ENCODE results near the gene KCNIP4.

Gene KCNIP4

GRCh38 chr4:20882500-20882899 is 1066.1 kb downstream of the KCNIP4 start:
- H3K27me3 ChIP-seq (ENCODE audit: insufficient read depth, low read length, poor library complexity, severe bottlenecking): no peaks in the 10 kb centered on the region
- no peaks in the 10 kb centered on the region for H4K20me1 ChIP-seq (ENCODE audit: insufficient read depth, low read length, poor library complexity, severe bottlenecking)
- H3K9me2 ChIP-seq (replicated peaks; ENCODE audit: low read depth, low read length): no peaks in the 10 kb centered on the region
- no peaks in the 10 kb centered on the region for H3K36me3 ChIP-seq (ENCODE audit: insufficient read depth, low read length)
- no peak overlapping the region for H2AFZ ChIP-seq (ENCODE audit: low read length)
- H3K79me2 ChIP-seq (ENCODE audit: insufficient read depth, low read length): no peaks in the 10 kb centered on the region
- no peak overlapping the region for H3K9ac ChIP-seq (ENCODE audit: low read depth, low read length, poor library complexity, severe bottlenecking)
- H3F3A ChIP-seq (ENCODE audit: low read depth): no peaks in the 10 kb centered on the region
- H3K4me2 ChIP-seq (ENCODE audit: low read depth, low read length, poor library complexity, severe bottlenecking): no peak overlapping the region
- H3K4me3 ChIP-seq (ENCODE audit: low read length, poor library complexity, severe bottlenecking): no peak overlapping the region
- no peaks in the 10 kb centered on the region for H3K4me1 ChIP-seq (ENCODE audit: insufficient read depth, low read length, poor library complexity, severe bottlenecking)
- TF ChIP-seq CTCF (conservative IDR thresholded peaks at IDR 0.05; ENCODE audit: low read length) (no peak), EZH2phosphoT487 (IDR thresholded peaks at IDR 0.05; ENCODE audit: borderline replicate concordance) (no peak)
- H3K9me3 ChIP-seq (ENCODE audit: insufficient read depth, low read depth, low read length): no peaks in the 10 kb centered on the region

- Histone ChIP-seq H2AFZ (ENCODE audit: low read length) (no peak overlapping the region), H3K36me3 (ENCODE audit: insufficient read depth, low read length) (no peaks in the 10 kb centered on the region), H3K79me2 (ENCODE audit: insufficient read depth, low read length) (no peaks in the 10 kb centered on the region), H3K9me3 (ENCODE audit: insufficient read depth, low read depth, low read length) (no peaks in the 10 kb centered on the region), H4K20me1 (ENCODE audit: insufficient read depth, low read length, poor library complexity, severe bottlenecking) (no peaks in the 10 kb centered on the region), H3K4me3 (ENCODE audit: low read length, poor library complexity, severe bottlenecking) (no peak overlapping the region), H3K4me1 (ENCODE audit: insufficient read depth, low read length, poor library complexity, severe bottlenecking) (no peaks in the 10 kb centered on the region), H3K4me2 (ENCODE audit: low read depth, low read length, poor library complexity, severe bottlenecking) (no peak overlapping the region), H3K9ac (ENCODE audit: low read depth, low read length, poor library complexity, severe bottlenecking) (no peak overlapping the region), H3K9me2 (replicated peaks; ENCODE audit: low read depth, low read length) (no peaks in the 10 kb centered on the region), H3K27me3 (ENCODE audit: insufficient read depth, low read length, poor library complexity, severe bottlenecking) (no peaks in the 10 kb centered on the region), H3F3A (ENCODE audit: low read depth) (no peaks in the 10 kb centered on the region)
- TF ChIP-seq CTCF (conservative IDR thresholded peaks at IDR 0.05; ENCODE audit: low read length): no peak
- no peak for TF ChIP-seq EZH2phosphoT487 (IDR thresholded peaks at IDR 0.05; ENCODE audit: borderline replicate concordance)
These were observed 1066.9 kb downstream of the KCNIP4 start for GRCh38 chr4:20881658-20882057.

- Histone ChIP-seq H2AFZ (ENCODE audit: low read length) (no peak overlapping the region), H3K9ac (ENCODE audit: low read depth, low read length, poor library complexity, severe bottlenecking) (no peak overlapping the region), H3K9me2 (replicated peaks; ENCODE audit: low read depth, low read length) (no peaks in the 10 kb centered on the region), H4K20me1 (ENCODE audit: insufficient read depth, low read length, poor library complexity, severe bottlenecking) (no peaks in the 10 kb centered on the region), H3K27me3 (ENCODE audit: insufficient read depth, low read length, poor library complexity, severe bottlenecking) (no peaks in the 10 kb centered on the region), H3K79me2 (ENCODE audit: insufficient read depth, low read length) (no peaks in the 10 kb centered on the region), H3K4me2 (ENCODE audit: low read depth, low read length, poor library complexity, severe bottlenecking) (no peak overlapping the region), H3K4me3 (ENCODE audit: low read length, poor library complexity, severe bottlenecking) (no peak overlapping the region), H3K9me3 (ENCODE audit: insufficient read depth, low read depth, low read length) (no peaks in the 10 kb centered on the region), H3K4me1 (ENCODE audit: insufficient read depth, low read length, poor library complexity, severe bottlenecking) (no peaks in the 10 kb centered on the region), H3F3A (ENCODE audit: low read depth) (no peaks in the 10 kb centered on the region), H3K36me3 (ENCODE audit: insufficient read depth, low read length) (no peaks in the 10 kb centered on the region)
- TF ChIP-seq EZH2phosphoT487 (IDR thresholded peaks at IDR 0.05; ENCODE audit: borderline replicate concordance) (no peak), CTCF (conservative IDR thresholded peaks at IDR 0.05; ENCODE audit: low read length) (no peak)
These were observed 1069.8 kb downstream of the KCNIP4 start for GRCh38 chr4:20878806-20879205.
